MM.1S (cell line): ENCODE data around the gene KRTAP5-11.

Source experiments
- DNase-seq: peaks from one replicate; pipeline ENCODE4 v3.0.0-alpha.2; 2015
- H2AFZ ChIP-seq: fragments of 300-600 bp; sonication (generic); 2 replicates; pipeline ENCODE4 v1.6.0; 2016; ENCODE audit warnings: antibody characterized with exemption, low read length
- H3F3A ChIP-seq: fragments of 300-600 bp; sonication (generic); 2 replicates; pipeline ENCODE4 v1.6.1; 2016; ENCODE audit warnings: mild to moderate bottlenecking, antibody characterized with exemption, low read length, moderate library complexity, mixed read lengths; ENCODE audit not compliant: insufficient read depth
- H3K27ac ChIP-seq: fragments of 300-600 bp; sonication (generic); 2 replicates; pipeline ENCODE4 v1.5.1; 2016; ENCODE audit warnings: mild to moderate bottlenecking, low read length
- H3K27me3 ChIP-seq: fragments of 300-600 bp; sonication (generic); replicated peaks from 2 replicates; pipeline ENCODE4 v1.6.0; 2016; ENCODE audit warnings: low read length; ENCODE audit not compliant: insufficient read depth
- H3K36me3 ChIP-seq: fragments of 300-600 bp; sonication (generic); replicated peaks from 2 replicates; pipeline ENCODE4 v1.6.1; 2016; ENCODE audit warnings: mild to moderate bottlenecking, low read length, mixed read lengths; ENCODE audit not compliant: insufficient read depth
- H3K4me1 ChIP-seq: fragments of 300-600 bp; sonication (generic); 2 replicates; pipeline ENCODE4 v1.6.1; 2016; ENCODE audit warnings: low read length, mixed read lengths
- H3K4me2 ChIP-seq: fragments of 300-600 bp; sonication (generic); 2 replicates; pipeline ENCODE4 v1.6.0; 2016; ENCODE audit warnings: low read depth, low read length
- H3K4me3 ChIP-seq: fragments of 300-600 bp; sonication (generic); 2 replicates; pipeline ENCODE4 v1.5.1; 2016; ENCODE audit warnings: low read length, mixed read lengths
- H3K79me2 ChIP-seq: fragments of 300-600 bp; sonication (generic); 2 replicates; pipeline ENCODE4 v1.6.1; 2016; ENCODE audit warnings: mixed run types, low read length, mixed read lengths
- H3K9ac ChIP-seq: fragments of 300-600 bp; sonication (generic); 2 replicates; pipeline ENCODE4 v1.6.1; 2016; ENCODE audit warnings: low read length, mixed read lengths
- H3K9me2 ChIP-seq: fragments of 300-600 bp; sonication (generic); replicated peaks from 2 replicates; pipeline ENCODE4 v1.6.1; 2016; ENCODE audit warnings: mild to moderate bottlenecking, low read length, mixed read lengths; ENCODE audit not compliant: insufficient read depth
- H3K9me3 ChIP-seq: fragments of 300-600 bp; sonication (generic); replicated peaks from 2 replicates; pipeline ENCODE4 v1.6.1; 2016; ENCODE audit warnings: mild to moderate bottlenecking, low read length, mixed read lengths; ENCODE audit not compliant: insufficient read depth
- H4K20me1 ChIP-seq: fragments of 300-600 bp; sonication (generic); 2 replicates; pipeline ENCODE4 v1.6.1; 2016; ENCODE audit warnings: mild to moderate bottlenecking, low read length, moderate library complexity, mixed read lengths; ENCODE audit not compliant: insufficient read depth
- EZH2 ChIP-seq: fragments of 300-600 bp; sonication (generic); optimal IDR thresholded peaks from 2 replicates; pipeline ENCODE3; 2017; ENCODE audit warnings: low read depth, mild to moderate bottlenecking, antibody characterized with exemption, low read length, mixed read lengths
- EZH2phosphoT487 ChIP-seq: fragments of 300-600 bp; sonication (generic); IDR thresholded peaks from 2 replicates; pipeline ENCODE4 v1.6.1; 2018; ENCODE audit warnings: antibody characterized with exemption, low read length
- TF ChIP-seq, protein P1 (sequence below): fragments of 300-600 bp; sonication (generic); IDR thresholded peaks from 2 replicates; pipeline ENCODE4 v1.5.1; 2016; ENCODE audit warnings: antibody characterized with exemption, low read length, mixed read lengths

Gene KRTAP5-11

DNA sequence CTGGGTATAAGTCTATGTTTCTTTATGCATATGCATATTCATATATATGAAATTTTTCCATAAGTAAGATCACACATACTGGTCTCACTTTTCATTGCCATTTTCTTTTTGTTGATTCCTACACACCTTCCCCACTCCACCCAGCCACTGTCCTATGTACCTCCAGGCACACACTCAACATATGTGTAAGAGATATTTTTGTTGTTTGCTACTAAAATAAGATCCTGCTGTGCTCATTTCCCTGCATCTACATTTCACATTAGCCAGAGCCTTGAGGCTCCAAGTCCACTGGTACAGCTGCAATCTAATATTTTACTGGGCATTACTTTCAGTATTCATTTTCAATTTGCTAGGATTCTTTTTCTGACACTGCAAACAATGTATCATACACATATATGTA lies 25.4 kb downstream of the KRTAP5-11 start:
- Histone ChIP-seq H3K4me1 (no peaks in the 10 kb centered on the region), H3K9me3 (no peaks in the 10 kb centered on the region), H2AFZ (no peak overlapping the region), H3F3A (no peaks in the 10 kb centered on the region), H3K27ac (no peak overlapping the region), H3K79me2 (no peaks in the 10 kb centered on the region), H4K20me1 (no peaks in the 10 kb centered on the region), H3K4me2 (no peak overlapping the region), H3K27me3 (peaks cover 30% of the 10 kb centered on the region), H3K9me2 (no peaks in the 10 kb centered on the region), H3K4me3 (no peak overlapping the region), H3K9ac (no peak overlapping the region), H3K36me3 (no peaks in the 10 kb centered on the region)
- TF ChIP-seq, protein P1, sequence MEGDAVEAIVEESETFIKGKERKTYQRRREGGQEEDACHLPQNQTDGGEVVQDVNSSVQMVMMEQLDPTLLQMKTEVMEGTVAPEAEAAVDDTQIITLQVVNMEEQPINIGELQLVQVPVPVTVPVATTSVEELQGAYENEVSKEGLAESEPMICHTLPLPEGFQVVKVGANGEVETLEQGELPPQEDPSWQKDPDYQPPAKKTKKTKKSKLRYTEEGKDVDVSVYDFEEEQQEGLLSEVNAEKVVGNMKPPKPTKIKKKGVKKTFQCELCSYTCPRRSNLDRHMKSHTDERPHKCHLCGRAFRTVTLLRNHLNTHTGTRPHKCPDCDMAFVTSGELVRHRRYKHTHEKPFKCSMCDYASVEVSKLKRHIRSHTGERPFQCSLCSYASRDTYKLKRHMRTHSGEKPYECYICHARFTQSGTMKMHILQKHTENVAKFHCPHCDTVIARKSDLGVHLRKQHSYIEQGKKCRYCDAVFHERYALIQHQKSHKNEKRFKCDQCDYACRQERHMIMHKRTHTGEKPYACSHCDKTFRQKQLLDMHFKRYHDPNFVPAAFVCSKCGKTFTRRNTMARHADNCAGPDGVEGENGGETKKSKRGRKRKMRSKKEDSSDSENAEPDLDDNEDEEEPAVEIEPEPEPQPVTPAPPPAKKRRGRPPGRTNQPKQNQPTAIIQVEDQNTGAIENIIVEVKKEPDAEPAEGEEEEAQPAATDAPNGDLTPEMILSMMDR: no peak
- no peak for TF ChIP-seq EZH2
- no peak for TF ChIP-seq EZH2phosphoT487
- DNase-seq: no peak

DNA sequence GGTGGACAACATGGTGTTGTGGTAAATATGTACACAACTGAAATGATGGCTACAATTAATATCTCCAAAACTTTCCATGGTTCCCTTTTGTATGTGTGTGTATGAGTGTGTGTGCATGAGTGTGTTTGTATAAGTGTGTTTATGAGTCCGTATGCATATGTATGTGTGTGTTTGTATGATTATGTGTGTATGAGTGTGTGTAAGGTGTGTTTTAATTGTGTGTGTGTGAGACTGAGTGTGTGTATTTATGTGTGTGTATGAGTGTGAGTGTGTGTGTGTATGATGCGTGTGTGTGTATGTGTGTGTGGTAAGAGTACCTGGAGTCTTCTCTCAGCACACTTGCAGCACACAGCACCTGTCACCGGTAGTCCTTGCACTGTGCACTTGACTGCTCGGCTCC lies 26.7 kb downstream of the KRTAP5-11 start:
- H3K9me2 ChIP-seq: no peaks in the 10 kb centered on the region
- H3K79me2 ChIP-seq: no peaks in the 10 kb centered on the region
- H3K36me3 ChIP-seq: no peaks in the 10 kb centered on the region
- DNase-seq: no peak
- H3K27me3 ChIP-seq: peaks cover 30% of the 10 kb centered on the region
- no peak overlapping the region for H3K4me2 ChIP-seq
- H3K27ac ChIP-seq: no peak overlapping the region
- H3K4me1 ChIP-seq: no peaks in the 10 kb centered on the region
- no peaks in the 10 kb centered on the region for H3K9me3 ChIP-seq
- no peak overlapping the region for H3K9ac ChIP-seq
- no peak overlapping the region for H3K4me3 ChIP-seq
- TF ChIP-seq EZH2 (no peak), EZH2phosphoT487 (no peak)
- TF ChIP-seq, protein P1: no peak
- H4K20me1 ChIP-seq: no peaks in the 10 kb centered on the region
- no peaks in the 10 kb centered on the region for H3F3A ChIP-seq
- no peak overlapping the region for H2AFZ ChIP-seq

DNA sequence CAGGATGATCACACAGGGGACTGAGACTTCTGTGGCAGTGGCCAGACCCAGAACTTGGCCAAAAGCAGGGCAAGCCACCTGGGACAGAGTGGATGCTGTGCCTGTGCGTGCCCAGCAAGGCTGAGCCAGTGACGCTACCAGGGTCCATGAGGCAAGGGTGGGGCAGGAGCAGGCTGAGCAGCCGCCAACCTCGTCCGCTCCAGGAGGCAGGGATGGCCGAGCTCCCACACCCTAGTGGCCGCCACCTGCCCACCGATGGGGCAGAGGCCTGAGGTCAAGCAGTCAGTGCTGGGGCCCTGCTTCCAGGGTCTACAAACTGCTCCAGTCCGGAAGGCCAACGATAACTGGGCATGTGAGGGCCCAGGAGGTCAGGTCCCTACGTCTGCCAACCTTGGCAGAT lies 27.2 kb downstream of the KRTAP5-11 start:
- H3K9me2 ChIP-seq: no peaks in the 10 kb centered on the region
- no peaks in the 10 kb centered on the region for H3F3A ChIP-seq
- H2AFZ ChIP-seq: no peak overlapping the region
- no peak overlapping the region for H3K4me3 ChIP-seq
- H4K20me1 ChIP-seq: no peaks in the 10 kb centered on the region
- H3K79me2 ChIP-seq: no peaks in the 10 kb centered on the region
- no peak overlapping the region for H3K27ac ChIP-seq
- no peaks in the 10 kb centered on the region for H3K36me3 ChIP-seq
- H3K9ac ChIP-seq: no peak overlapping the region
- no peak overlapping the region for H3K4me2 ChIP-seq
- H3K9me3 ChIP-seq: no peaks in the 10 kb centered on the region
- H3K27me3 ChIP-seq: peaks cover 32% of the 10 kb centered on the region
- TF ChIP-seq, protein P1: no peak
- TF ChIP-seq EZH2phosphoT487 (no peak), EZH2 (no peak)
- no peaks in the 10 kb centered on the region for H3K4me1 ChIP-seq
- DNase-seq: no peak

DNA sequence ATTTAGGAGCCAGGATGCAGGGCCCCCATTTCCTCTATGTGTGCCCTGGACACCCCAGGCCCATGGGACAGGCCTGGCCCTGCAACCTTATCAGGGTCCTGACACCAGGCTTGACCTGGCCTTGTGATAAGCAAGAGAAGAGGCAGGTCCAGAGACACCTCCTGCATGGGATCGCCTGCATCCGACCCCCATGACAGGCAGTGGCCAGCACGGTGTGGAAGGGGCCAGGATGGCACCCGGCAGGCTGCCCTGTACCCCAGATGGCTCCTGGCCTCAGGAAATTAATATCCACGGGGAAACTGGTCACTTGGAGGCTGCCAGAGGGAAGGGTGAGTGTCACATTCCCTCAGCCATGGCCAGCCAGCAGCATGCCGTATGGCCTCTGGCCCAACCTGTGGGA lies 27.7 kb downstream of the KRTAP5-11 start:
- no peak overlapping the region for H3K27ac ChIP-seq
- no peaks in the 10 kb centered on the region for H3K4me1 ChIP-seq
- no peak overlapping the region for H3K9ac ChIP-seq
- H3K9me3 ChIP-seq: no peaks in the 10 kb centered on the region
- no peaks in the 10 kb centered on the region for H3F3A ChIP-seq
- TF ChIP-seq EZH2phosphoT487 (no peak), EZH2 (no peak)
- TF ChIP-seq, protein P1: no peak
- no peaks in the 10 kb centered on the region for H4K20me1 ChIP-seq
- no peaks in the 10 kb centered on the region for H3K9me2 ChIP-seq
- no peak overlapping the region for H2AFZ ChIP-seq
- DNase-seq: no peak
- H3K27me3 ChIP-seq: peaks cover 32% of the 10 kb centered on the region
- H3K36me3 ChIP-seq: no peaks in the 10 kb centered on the region
- no peak overlapping the region for H3K4me3 ChIP-seq
- H3K79me2 ChIP-seq: no peaks in the 10 kb centered on the region
- H3K4me2 ChIP-seq: no peak overlapping the region
